GM21786 (cell line): ENCODE data around the gene SSBP2.
"Not testable (repeated sequence)": the region's sequence is repeated elsewhere in the genome, so short reads cannot be mapped to it uniquely, and the experiment has no call there.

Experiments used
- ATAC-seq: cut with Tn5 transposase; IDR thresholded peaks from one replicate; pipeline ENCODE4 v1.9.1; 2021; ENCODE audit not compliant: unreplicated experiment

Gene SSBP2

DNA sequence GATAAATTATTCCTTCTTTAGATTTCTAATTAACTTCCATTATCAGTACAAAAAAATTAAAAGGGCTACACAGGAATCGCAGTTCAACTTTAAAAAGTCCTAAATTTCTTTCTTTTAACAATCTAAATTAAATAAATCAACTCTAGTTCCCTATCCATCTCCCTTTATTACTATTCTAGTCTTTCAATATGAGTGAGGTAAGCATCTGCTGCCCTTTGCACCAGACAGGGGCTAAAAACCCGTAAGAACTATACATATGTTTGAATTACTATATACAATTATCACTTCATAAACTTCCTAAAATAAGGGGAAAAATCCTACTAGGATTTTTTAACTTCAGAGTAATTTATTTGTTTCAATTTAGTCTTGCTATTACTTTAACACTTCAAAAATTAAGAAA is 145.6 kb downstream of the SSBP2 start:
- ATAC-seq = no peak

DNA sequence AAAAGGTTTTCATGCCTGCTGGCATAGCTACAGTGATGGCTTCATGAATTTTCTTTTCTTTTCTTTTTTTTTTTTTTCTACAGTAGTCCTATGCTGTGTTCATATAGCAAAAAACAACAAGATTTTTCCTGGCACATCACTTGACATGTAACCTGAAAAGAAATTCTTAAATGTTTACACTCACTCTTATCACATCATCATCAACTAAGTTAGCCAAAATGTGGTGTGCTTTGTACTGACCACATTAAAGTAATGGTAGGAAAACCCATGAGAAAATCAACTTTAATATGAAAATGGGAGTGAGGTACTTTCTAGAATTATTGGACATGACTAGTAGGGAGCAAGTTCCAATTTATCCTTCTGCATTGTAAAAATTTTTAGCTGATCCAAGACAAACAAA is 146.7 kb downstream of the SSBP2 start:
- ATAC-seq = no peak

DNA sequence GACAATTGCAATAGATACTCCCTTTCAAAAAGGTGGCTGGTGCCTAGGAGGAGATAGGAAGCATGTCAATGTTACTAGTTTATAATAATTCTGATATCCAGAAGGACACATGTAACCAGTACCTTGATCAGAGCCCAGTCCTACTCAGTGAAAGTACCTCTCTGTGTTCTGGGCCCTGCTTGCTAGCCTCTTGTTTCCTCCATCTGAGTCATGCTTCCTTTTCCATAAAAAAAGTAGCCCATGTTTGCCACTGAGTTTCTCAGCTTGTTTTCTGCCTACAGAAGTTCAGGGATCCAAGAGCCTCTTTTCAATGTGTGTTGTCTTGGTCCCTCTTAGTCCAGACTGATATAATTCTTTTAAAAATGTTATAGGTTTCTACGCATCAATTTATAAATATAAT is 149.0 kb downstream of the SSBP2 start:
- ATAC-seq = no peak

DNA sequence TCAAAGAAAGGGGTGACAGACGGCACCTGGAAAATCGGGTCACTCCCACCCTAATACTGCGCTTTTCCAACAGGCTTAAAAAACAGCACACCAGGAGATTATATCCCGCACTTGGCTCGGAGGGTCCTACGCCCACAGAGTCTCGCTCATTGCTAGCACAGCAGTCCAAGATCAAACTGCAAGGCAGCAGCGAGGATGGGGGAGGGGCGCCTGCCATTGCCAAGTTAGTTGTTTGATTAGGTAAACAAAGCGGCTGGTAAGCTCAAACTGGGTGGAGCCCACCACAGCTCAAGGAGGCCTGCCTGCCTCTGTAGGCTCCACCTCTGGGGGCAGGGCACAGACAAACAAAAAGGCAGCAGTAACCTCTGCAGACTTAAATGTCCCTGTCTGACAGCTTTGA is 158.8 kb downstream of the SSBP2 start:
- ATAC-seq = not testable (repeated sequence)

DNA sequence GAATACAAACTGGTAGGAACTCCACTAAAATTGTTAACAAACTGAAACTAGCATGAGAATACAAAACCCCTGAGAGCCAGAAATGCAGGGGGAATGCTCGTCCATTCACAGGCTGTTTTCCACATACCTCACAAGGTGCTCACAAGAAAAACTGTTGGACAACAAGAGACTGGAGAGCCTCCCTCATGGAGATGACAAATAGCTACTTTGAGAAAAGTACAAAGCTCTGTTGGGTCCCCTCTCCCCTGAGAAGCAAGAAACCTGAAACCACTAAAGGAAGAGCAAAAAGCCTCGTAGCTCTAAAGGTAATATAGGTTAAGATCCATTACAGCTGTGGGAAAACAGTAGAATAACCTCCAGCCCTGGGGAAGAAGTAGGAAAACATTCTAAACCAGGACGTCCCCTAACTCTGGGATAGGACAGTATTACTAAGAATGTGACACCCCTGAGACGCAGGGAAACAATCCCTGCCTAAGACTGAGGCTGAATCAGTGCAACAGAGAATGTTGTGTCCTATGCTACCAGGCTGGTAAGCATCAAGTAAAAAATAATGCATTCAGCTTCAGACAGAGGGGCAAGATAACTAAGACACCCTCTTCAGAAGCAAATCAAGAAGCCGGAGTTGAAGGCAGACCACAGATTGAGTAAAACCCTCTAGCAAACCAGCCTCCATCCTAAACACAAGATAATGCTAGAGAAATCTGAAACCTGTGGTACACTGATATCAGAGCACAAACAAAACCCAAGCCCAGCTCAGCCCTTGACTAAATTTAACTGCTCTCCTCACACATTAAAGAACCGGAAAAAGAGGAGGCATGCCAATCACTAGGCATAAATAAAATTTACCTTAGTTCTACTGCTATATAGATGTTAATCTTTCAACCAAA is 160.2 kb downstream of the SSBP2 start:
- ATAC-seq = no peak

DNA sequence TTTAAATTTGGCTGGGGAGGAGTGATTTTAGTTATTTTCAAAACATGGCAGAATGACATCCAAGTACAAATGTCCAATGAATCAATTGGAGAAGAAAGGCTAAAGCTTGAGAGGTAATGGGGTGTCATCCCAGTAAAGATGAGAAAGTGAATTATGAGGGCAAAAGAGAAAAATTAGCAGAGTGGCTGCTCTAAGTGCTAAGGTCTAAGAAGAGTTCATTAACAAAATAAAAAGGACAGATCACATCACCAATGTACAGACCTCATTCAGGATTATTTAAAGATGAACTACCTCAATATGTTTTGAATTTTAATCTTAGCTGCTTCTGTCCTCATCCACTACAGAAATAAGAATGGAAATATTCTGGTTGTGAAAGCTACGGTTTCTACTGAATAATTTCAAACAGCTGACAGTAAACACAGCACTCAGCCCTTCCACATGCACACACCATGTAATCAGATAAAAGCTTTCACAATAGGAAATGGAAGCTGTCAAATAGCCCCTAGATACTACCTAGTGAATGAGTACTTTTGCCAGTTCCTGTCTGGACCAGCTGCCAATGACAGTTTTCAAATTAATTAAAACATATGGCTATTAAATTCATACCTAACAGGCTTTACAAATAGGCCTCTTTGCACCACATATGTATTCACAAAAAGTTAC is 171.5 kb downstream of the SSBP2 start:
- no peak for ATAC-seq

DNA sequence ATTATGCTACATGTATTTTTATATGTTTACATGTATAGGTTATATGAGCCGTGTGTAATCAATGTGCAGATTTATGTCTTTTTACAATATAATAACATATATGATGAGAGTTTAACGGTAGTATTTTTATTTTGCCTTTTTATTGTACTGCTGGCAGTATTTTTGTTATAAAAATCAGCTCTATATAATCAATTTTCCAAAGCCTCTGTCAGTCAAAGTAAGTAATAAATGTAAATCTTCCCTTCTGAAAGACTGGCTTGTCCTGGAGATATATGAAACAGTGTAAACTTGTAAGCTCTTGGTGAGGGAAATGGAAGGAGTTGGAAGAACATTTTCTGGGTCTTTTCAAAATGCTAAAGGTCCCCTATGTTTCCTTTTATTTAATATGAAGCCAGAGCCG is 173.8 kb downstream of the SSBP2 start:
- no peak for ATAC-seq

DNA sequence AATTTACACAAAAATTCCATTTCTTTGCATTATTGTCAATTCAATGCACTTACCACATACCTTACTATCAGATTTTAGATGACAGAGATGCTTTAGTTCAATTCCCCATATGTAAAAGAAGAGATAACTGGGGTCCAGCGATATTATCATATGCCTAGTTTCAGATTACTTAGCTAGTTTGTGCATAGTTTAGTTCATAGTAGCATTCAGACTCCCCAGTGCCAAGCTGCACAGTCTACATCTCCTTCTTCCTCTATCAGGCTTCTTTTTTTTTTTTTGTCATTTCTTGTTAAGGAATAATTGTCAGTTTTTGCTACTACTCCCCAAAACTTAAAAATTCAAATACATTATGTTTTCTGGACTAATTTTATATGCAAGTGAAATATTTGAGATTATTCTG is 175.0 kb downstream of the SSBP2 start:
- no peak for ATAC-seq

DNA sequence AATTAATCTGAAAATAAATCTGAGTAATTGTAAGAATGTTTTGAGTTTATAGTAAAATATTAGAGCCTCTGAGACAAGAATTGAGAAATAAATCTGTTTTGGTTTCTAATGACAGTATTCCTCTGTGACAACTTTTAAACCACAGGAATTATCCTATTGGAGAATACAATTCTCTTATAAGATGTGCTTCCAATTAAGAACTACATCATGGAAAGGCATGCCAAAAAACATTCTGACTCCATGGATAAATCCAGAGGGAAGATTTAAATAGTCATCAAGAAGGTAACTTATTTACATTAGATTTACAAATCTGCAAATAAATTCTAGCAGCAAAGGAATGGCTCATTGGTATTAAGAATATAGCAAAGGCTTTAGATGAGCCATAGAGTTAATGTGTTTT is 178.7 kb downstream of the SSBP2 start:
- no peak for ATAC-seq

DNA sequence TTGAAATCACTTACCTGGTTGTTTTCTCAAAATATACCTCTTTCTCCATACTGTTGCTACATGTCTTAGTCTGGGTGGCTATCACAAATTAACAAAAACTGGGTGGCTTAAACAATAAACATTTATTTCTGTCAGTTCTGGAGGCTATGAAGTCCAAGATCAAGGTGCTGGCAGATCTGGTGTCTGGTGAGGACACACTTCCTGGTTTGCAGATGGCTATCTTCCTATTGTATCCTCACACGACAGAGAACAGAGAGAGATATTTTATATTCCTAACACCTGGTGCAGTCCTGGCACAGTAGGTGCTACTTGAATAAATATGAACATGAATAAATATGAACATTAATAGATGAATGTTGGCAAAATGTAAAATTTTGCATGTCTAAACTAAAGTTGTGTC is 192.7 kb downstream of the SSBP2 start:
- no peak for ATAC-seq

DNA sequence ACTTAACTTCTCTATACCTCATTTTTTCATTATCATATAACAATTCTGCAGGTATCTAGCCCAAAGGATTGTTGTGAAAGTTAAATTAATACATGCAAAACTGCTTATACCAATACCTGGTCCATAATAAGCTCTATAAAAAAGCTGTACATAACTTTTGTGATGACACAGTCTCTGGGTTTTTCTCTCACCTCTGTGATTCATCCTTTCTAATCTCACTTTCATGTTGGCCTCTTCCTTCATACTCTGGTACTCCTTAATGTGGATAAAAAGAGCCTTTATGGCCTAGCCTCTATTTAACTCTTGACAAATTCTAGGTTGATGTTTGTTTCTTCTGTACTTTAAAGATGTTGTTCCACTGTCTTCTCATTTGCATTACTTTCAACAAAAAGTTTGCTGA is 194.1 kb downstream of the SSBP2 start:
- peak; percentile 60 for ATAC-seq

DNA sequence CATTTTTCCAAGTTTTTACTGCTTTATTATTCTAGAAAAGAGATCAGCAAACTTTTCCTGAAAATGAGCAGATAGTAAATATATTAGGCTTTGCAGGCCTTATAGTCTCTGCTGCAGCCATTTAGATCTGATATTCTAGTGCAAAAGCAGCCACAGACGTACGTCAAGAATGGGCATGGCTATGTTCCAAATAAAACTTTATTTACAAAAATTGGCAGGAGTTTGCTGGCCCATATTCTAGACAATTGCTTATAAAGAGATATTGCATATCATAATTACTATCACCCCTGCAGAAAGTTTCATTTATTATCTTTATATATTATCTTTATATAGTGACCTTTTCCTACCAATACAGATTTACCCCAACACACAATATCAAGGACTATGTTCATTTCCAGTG is 195.0 kb downstream of the SSBP2 start:
- no peak for ATAC-seq

DNA sequence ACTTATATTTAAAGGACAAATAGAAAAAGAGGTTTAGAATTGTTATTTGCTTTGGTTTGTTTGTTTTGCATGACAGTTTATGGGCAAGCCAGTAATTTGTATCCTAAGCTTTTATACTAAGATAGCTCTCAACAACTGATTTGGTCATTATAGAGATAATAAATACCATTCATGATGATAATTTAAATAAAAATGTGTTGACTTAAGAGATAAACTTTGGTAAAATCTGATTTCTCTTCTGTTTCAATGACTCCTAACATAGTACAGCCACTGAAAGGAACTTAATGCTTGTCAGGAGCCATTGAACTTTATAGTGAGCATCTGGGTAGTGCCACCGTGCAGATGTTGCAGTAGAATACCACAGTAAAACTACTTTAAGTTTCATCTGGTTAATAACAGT is 196.2 kb downstream of the SSBP2 start:
- no peak for ATAC-seq

DNA sequence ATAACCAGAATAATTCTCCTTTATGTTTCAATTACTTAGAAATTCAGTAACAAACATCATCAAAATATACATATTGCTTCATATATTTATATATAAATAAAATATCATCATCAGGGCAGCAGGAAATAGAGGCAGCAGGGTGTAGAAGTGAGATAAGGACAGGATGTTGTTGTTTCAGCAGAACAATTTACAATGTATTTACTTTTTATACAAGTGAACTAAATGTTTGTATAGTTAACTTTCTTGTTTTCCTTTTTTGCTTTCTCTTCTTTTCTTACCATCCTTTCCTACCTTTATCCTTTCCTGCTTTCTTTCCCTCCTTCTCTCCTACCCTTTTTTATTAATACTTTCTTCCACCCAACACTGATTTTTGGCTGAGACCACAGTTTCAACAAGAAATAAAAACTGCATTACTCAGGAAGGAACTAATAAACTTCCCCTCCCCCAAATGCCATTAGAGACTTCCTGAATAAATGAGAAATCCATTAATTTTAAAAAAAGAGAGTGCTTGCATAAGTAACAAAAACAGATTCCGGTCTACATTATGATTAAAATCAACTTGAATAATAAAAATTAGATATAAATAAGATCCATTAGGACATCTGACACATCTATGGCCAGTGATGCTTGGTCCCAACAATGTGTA is 197.2 kb downstream of the SSBP2 start:
- no peak for ATAC-seq

DNA sequence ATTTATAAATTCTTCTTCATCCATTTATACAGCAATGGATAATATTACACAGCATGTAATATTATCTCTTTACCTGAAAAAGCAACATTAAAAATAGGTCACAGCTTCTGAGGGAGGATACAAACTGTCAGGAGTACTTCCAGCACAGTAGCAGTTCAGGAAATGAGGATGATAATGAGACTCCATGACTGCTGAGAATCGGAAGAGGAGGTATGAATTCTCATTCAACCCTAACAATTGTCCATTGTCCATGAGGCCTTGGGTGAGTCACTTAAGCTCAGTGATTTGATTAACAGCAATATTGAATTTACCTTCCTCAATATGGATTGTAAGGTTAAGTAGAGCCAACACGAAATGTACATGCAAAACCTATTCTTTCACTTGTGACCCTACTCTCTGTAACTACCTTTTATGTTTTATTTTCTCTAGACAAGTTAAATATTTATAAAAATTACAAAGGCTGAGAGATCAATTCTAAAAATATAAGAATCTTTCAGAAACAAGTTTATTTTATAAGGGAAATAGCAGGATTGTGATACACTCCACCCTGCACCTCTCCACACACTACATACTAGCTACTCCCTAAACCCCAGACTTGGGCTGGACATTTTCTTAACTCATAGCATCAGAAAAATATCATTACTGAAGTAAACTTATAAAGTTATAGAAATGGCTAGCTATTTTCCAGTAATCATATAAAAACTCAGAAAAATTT is 197.9 kb downstream of the SSBP2 start:
- no peak for ATAC-seq

DNA sequence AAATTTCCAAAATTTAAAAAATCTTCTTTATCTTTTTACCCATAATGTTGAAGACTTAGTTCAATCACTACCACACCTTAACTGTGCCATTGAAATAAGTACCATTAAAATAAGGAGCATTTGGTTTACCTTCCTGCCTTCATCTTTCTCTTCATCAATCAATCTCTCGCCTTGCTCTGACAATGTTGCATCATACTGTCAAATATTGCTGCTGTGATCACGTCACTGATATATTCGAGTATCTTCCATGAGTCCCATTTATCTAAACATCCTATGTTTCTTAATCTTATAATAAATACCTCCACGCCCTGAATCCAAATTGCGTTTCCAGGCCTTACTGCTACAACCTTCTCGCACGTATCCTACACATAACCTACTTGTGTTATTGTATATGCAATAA is 201.8 kb downstream of the SSBP2 start:
- ATAC-seq = no peak

DNA sequence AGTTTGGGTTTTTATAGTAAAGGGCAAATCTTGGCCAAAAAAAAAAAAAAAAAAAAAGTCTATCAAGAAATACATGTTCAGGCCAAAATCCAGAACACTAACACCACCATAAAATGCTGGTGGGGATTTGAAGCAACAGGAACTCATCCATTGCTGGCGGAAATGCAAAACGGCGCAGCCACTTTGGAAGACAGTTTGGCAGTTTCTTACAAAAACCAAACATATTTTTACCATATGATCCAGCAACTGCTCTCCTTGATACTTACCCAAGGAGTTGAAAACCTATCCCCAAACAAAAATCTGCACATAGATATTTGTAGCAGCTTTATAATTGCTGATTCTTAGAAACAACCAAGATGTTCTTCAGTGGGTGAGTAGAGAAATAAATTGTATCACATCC is 203.9 kb downstream of the SSBP2 start:
- no peak for ATAC-seq

DNA sequence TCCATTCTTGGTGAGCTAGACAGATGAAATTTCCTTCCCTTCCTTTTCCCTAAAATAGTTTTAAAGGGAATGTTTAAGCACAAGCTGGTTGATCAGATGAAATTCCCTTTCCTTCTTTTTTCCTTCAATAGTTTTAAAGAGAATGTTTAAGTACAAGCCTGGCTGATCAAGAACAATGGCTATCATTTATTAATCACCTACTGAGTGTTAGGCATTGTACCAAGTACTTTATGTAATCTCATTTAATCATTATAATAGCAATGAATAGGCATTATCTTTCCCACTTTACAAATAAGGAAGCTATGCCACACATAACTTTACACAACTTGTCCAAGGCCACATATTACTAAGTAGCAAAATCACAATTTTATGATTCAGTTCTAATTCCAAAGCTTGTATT is 205.0 kb downstream of the SSBP2 start:
- no peak for ATAC-seq

DNA sequence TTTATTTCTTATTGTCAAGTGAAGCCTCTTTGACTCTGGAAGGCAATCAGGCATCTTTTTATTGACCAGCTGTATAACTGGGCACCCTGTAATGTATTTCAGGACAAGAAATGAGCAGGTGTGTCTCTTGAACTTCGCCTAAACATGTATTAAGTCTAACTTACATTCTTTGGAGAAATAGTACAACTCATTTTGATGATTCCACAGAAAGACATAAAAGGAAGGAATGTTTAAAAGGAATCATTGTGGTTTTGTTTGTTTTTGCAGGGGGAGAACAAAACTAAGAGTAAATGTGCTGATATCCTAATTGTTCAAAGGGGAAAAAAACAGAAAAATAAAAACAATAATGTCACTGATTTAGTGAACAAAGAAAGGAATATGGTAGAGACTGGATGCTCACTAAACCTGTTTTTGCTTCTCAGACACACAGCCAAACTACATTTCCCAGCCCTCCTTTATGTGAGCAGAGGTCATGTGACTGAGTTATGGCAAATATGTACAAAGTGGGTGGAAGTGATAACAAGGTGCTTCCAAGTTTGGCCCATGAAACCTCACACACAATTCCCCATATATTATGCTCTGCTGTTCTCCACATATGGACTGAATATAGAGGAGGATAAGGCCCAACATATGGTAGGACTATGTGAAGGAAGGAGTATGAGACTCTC is 206.4 kb downstream of the SSBP2 start:
- no peak for ATAC-seq

DNA sequence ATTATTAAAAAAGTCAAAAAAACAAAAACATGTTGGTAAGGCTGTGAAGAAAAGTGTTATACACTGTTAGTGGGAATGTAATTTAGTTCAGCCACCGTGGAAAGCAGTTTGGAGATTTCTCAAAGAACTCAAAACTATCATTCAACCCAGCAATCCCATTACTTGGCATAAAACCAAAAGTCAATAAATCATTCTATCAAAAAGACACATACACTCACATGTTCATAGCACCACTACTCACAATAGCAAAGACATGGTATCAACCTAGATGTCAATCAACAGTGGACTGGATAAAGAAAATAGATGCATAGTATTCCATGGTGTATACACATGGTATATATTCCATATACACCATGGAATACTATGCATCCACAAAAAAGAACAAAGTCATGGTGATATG is 208.7 kb downstream of the SSBP2 start:
- ATAC-seq = no peak
